ENCODE measurements around the gene SCUBE1.

DNA sequence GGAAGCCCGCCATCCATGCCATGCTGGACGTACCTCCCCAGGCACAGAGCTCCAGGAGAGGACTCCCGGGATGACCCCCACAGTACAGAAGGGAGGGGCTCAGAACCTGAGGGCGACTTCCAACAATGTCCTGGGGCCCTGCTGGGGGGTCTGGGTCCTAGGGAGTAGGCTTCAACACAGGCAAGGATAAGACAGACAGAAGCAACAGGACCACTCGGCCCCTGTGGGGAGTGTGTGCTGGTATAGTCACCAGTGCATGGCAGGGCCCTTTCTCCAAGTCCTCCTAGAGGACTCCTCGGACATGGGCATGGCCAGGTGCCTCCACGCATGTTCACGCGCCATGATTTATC lies 173.1 kb downstream of the SCUBE1 start:
- TF ChIP-seq POLR2AphosphoS5 (IDR thresholded peaks at IDR 0.05) (no peak), EP300 (IDR thresholded peaks at IDR 0.05) (no peak)
- TF ChIP-seq, protein P1, sequence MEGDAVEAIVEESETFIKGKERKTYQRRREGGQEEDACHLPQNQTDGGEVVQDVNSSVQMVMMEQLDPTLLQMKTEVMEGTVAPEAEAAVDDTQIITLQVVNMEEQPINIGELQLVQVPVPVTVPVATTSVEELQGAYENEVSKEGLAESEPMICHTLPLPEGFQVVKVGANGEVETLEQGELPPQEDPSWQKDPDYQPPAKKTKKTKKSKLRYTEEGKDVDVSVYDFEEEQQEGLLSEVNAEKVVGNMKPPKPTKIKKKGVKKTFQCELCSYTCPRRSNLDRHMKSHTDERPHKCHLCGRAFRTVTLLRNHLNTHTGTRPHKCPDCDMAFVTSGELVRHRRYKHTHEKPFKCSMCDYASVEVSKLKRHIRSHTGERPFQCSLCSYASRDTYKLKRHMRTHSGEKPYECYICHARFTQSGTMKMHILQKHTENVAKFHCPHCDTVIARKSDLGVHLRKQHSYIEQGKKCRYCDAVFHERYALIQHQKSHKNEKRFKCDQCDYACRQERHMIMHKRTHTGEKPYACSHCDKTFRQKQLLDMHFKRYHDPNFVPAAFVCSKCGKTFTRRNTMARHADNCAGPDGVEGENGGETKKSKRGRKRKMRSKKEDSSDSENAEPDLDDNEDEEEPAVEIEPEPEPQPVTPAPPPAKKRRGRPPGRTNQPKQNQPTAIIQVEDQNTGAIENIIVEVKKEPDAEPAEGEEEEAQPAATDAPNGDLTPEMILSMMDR (IDR thresholded peaks at IDR 0.05) = no peak
